Neutrophil (primary cell): ENCODE results near the gene ENAH.
"Not testable (repeated sequence)": the region's sequence is repeated elsewhere in the genome, so short reads cannot be mapped to it uniquely, and the experiment has no call there.

Source experiments
- H3K27ac ChIP-seq: fragments of 200-600 bp; sonication (generic); 2 replicates; pipeline ENCODE4 v1.5.1; 2016; ENCODE audit warnings: mild to moderate bottlenecking, moderate library complexity
- H3K27me3 ChIP-seq: fragments of 200-600 bp; sonication (generic); 2 replicates; pipeline ENCODE4 v1.6.0; 2016; ENCODE audit warnings: mild to moderate bottlenecking
- H3K36me3 ChIP-seq: fragments of 200-600 bp; sonication (generic); 2 replicates; pipeline ENCODE4 v1.5.1; 2017
- H3K4me1 ChIP-seq, 2 experiments: fragments of 200-600 bp in 1 of 2; sonication (generic) in 1 of 2; 1 replicate in 1 of 2; 2 replicates in 1 of 2; pipeline versions ENCODE4 v1.5.1 to v1.6.1; 2013 to 2016; ENCODE audit warnings: low read depth in 1 of 2, low read length in 1 of 2, mild to moderate bottlenecking in 1 of 2, moderate library complexity in 1 of 2; ENCODE audit not compliant: control insufficient read depth in 1 of 2, insufficient read depth in 1 of 2
- H3K4me3 ChIP-seq, 2 experiments: fragments of 200-600 bp in 1 of 2; sonication (generic) in 1 of 2; 1 replicate in 1 of 2; 2 replicates in 1 of 2; pipeline ENCODE4 v1.5.1; 2013 to 2016; ENCODE audit warnings: low read depth in 1 of 2, low read length in 1 of 2, mild to moderate bottlenecking in 1 of 2, moderate library complexity in 1 of 2
- H3K9me3 ChIP-seq: fragments of 200-600 bp; sonication (generic); 2 replicates; pipeline ENCODE4 v1.5.1; 2016
- CTCF ChIP-seq: fragments of 200-600 bp; sonication (generic); IDR thresholded peaks from 2 replicates; pipeline ENCODE4 v1.5.1; 2016; ENCODE audit warnings: antibody characterized with exemption

Gene ENAH

GRCh38 chr1:225652729-225653462, at the start of gene ENAH:
Gene ENAH, minus strand, starts transcription at chr1:225653123. Its CDS starts 433 bp downstream, at chr1:225652690.
- Histone ChIP-seq H3K4me1 (peaks cover 14 to 22% of the 10 kb centered on the region in 2 experiments), H3K9me3 (no peaks in the 10 kb centered on the region), H3K36me3 (no peaks in the 10 kb centered on the region), H3K27ac (no peak within 1 kb of the TSS), H3K4me3 (peak within 1 kb of the TSS; percentile 29 to 66), H3K27me3 (peaks cover 98% of the 10 kb centered on the region)
- TF ChIP-seq CTCF = no peak

DNA sequence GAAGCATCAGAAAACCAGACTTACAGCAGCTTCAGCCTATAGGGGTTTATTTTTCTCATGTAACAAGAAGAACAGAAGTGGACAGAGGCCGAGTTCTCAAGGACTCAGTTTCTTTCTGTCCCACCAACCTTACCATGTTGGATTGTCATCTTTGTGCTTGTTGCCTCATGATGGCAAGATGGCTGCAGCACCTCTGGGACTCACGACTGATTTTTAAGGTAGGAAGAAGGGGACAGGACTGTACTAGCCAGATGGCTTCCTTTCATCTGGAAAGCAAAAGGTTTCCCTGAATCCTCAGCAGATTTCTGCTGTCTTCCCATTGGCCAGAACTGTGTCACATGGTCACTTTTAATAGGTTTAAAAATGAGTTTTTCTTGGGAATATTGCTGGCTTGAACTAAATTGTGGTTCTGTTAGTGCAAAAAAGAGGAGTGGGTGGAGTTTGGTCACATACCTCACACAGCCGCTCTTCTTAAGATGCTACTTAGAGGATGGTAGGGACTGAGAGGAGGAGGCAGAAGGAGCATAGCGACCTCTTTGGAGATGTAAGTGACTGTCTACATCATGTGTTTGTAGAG, 48.1 kb upstream of the ENAH start:
- H3K9me3 ChIP-seq = no peaks in the 10 kb centered on the region
- no peak overlapping the region for H3K4me3 ChIP-seq
- no peaks in the 10 kb centered on the region for H3K27me3 ChIP-seq
- no peak for TF ChIP-seq CTCF
- no peaks in the 10 kb centered on the region for H3K4me1 ChIP-seq
- H3K36me3 ChIP-seq = no peaks in the 10 kb centered on the region
- no peak overlapping the region for H3K27ac ChIP-seq

GRCh38 chr1:225700164-225700821, 47.4 kb upstream of the ENAH start:
- no peak for TF ChIP-seq CTCF
- H3K27ac ChIP-seq = no peak overlapping the region

GRCh38 chr1:225699336-225699735, 46.4 kb upstream of the ENAH start:
- H3K9me3 ChIP-seq = no peaks in the 10 kb centered on the region
- no peak for TF ChIP-seq CTCF
- H3K4me3 ChIP-seq = no peak overlapping the region
- no peak overlapping the region for H3K27ac ChIP-seq
- H3K27me3 ChIP-seq = no peaks in the 10 kb centered on the region
- H3K36me3 ChIP-seq = no peaks in the 10 kb centered on the region
- H3K4me1 ChIP-seq = no peaks in the 10 kb centered on the region

More at GRCh38 chr1:225700164-225700821, 47.4 kb upstream of the ENAH start:
- Histone ChIP-seq H3K36me3 (no peaks in the 10 kb centered on the region), H3K27me3 (no peaks in the 10 kb centered on the region), H3K4me3 (no peak overlapping the region), H3K4me1 (no peaks in the 10 kb centered on the region), H3K9me3 (no peaks in the 10 kb centered on the region)

DNA sequence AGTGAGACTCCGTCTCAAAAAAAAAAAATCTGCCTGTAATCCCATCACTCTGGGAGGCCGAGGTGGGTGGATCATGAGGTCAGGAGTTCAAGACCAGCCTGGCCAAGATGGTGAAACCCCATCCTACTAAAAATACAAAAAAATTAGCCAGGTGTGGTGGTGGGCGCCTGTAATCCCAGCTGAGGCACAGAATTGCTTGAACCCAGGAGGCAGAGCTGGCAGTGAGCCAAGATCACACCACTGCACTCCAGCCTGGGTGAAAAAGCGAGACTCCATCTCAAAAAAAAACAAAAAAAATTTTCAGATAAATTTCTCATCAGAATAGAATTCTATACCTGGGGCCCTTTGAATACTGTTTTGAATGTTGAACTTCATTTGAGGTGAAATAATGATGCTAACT, 45.3 kb upstream of the ENAH start:
- H3K9me3 ChIP-seq, H3K36me3 ChIP-seq, H3K4me3 ChIP-seq, H3K27ac ChIP-seq, H3K27me3 ChIP-seq, H3K4me1 ChIP-seq: not testable (repeated sequence)

DNA sequence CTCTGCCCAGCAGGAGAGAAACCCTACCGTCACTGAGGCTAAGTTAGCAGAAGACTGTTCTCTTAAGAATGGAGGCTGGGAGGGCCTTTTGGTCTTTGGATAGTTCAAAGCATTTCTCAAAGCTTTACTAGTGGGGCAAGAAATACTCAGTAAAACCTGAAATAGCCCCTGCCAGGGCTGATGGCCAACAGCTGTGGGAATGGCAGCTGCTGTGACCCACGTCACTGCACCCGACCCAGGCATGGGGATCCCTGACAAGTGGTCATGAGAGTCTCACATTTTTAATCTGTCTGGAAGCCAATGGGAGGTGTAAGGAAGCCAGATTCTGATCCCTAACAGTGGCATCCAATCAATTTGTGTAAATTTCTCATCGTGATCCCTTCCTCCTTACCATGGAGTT, 44.5 kb upstream of the ENAH start:
- Histone ChIP-seq H3K4me1 (no peaks in the 10 kb centered on the region), H3K27ac (no peak overlapping the region), H3K9me3 (no peaks in the 10 kb centered on the region), H3K27me3 (no peaks in the 10 kb centered on the region), H3K36me3 (no peaks in the 10 kb centered on the region), H3K4me3 (no peak overlapping the region)
- TF ChIP-seq CTCF = no peak
